Central memory CD8-positive, alpha-beta T cell (primary cell): ENCODE measurements around the gene IQCF6.

Experiments used
- ATAC-seq: fragments of 150-1000 bp; cut with Tn5 transposase; replicated peaks from 2 replicates; pipeline ENCODE4 v1.10.0; 2022; ENCODE audit warnings: mild to moderate bottlenecking, moderate FRiP score, moderate number of reproducible peaks; ENCODE audit not compliant: poor library complexity, severe bottlenecking; ENCODE audit errors: extremely low read depth
- DNase-seq, 2 donors: peaks; one replicate each; pipeline ENCODE4 v3.0.0; 2021; ENCODE audit warnings: low spot score in 2 of 2
- H3K27ac Mint-ChIP-seq: one replicate; pipeline ENCODE4 v1.8.0; 2022; ENCODE audit warnings: low read depth, mild to moderate bottlenecking, moderate library complexity, mixed read lengths
- H3K27me3 Mint-ChIP-seq: one replicate; pipeline ENCODE4 v1.8.0; 2022; ENCODE audit warnings: mixed read lengths
- H3K36me3 Mint-ChIP-seq: one replicate; pipeline ENCODE4 v1.8.0; 2022; ENCODE audit warnings: mild to moderate bottlenecking, moderate library complexity, mixed read lengths; ENCODE audit not compliant: insufficient read depth
- H3K4me1 Mint-ChIP-seq: one replicate; pipeline ENCODE4 v1.8.0; 2022; ENCODE audit warnings: mixed read lengths
- H3K4me3 Mint-ChIP-seq: one replicate; pipeline ENCODE4 v1.8.0; 2022; ENCODE audit warnings: mild to moderate bottlenecking, moderate library complexity, mixed read lengths
- H3K9me3 Mint-ChIP-seq: one replicate; pipeline ENCODE4 v1.8.0; 2022; ENCODE audit warnings: mixed read lengths

Gene IQCF6

GRCh38 chr3:51729042-51729633 is 49.9 kb downstream of the IQCF6 start:
- DNase-seq, result no peak
- Mint-ChIP-seq H3K27me3 (no peaks in the 10 kb centered on the region), H3K4me3 (no peak overlapping the region), H3K36me3 (no peaks in the 10 kb centered on the region), H3K9me3 (no peaks in the 10 kb centered on the region), H3K27ac (no peak overlapping the region), H3K4me1 (peaks cover 3% of the 10 kb centered on the region)
- ATAC-seq, result no peak
